GM15510 (cell line): ENCODE data around the gene WDFY4.

Experiments used
- POLR2A ChIP-seq: IDR thresholded peaks from 3 replicates; pipeline ENCODE4 v1.6.1; 2011; ENCODE audit warnings: borderline replicate concordance; ENCODE audit not compliant: insufficient read length; ENCODE audit errors: extremely low read depth

WDFY4 gene

DNA sequence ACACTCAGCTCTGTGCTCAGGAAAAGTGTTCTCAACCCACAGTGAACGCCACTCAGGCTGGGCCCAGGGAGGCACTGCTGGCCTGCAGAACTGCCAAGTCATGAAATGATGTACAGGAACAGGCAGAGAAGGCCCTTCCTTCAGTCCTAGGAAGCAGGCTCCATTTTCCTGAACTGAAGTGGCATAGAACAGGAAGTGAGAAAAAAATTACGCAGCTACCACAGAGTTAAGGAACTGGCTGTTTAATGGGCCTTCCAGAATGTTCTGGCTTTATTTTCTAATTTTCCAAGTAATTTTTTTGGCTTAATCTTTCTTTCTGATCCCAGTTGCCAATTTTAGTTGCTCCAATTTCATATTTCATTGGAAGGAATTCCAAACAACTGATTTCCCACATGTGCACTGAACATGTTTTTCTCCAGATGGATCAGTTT, 215.7 kb downstream of the WDFY4 start:
- no peak for TF ChIP-seq POLR2A

DNA sequence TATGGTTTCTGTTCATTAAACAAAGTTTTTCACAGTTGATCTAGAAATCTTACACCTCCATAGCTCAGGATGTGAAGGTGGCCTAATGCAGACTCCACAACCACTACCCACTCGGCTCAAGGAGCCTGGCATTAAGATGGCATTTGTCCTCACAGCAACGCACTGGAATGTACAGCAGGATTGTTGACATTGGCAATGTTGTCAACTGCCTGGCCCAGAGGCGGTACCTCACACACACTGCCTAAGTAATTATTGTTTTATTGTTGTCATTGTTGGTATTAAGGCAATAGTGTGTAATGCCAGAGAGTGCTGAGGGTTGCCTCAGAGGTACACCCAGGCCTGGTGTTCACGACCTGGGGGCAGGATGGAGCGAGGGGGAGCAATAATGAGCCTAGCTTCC, 216.6 kb downstream of the WDFY4 start:
- no peak for TF ChIP-seq POLR2A

DNA sequence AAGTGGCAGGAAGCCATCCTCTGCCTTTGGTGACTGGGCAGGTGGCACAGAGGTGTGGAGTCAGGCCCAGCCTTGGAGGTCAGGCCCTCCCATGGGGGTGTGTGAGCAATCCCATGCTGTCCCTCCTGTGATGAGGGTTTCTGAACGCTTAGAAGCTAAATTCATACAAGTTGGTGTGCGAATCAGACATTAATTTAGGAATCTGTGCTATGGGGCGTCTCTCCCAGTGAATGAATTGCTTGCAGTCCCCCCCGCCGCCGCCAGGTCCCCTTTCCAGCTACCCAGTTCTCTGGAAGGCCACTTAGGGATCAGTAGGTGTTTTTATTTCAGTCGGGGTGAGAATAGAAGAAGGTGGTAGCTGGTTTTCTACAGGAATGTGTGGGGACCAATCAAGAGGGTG, 217.4 kb downstream of the WDFY4 start:
- no peak for TF ChIP-seq POLR2A

DNA sequence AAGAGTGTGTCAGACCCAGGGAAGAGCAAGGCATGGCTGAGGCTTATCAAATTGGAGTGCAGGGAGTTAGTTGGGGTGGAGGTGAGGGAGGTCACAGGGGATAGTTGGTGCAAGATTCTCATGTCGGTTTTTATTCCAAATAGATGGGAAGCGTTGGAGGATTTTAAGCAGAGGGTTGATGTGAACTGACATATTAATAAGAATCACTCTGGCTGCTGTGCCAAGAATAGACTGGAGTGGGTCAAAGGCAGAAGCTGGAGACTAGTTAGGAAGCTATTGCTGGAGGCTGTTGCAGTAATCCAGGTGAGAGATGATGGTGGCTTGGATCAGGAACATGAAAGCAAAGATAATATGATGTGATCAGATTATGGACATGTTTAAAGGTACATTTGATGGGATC, 218.5 kb downstream of the WDFY4 start:
- no peak for TF ChIP-seq POLR2A

DNA sequence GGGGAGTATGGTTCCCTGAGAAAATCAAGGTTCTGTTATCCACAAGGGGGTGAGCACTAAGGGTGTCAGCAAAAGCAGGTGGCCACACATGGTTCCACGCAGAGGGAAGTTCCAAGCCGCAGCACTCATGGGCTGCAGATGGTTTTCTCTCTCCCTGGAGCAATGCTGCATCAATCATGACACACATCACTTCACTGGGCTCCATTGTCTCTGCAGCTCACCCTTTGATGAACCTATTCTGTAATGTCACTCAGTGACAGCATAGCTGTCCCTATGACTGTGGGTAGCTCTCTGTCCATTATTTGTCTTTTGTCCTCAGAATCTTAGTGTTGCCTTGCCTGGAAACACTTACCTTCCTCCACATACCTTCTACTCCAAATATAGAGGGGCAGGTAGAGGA, 220.2 kb downstream of the WDFY4 start:
- no peak for TF ChIP-seq POLR2A

DNA sequence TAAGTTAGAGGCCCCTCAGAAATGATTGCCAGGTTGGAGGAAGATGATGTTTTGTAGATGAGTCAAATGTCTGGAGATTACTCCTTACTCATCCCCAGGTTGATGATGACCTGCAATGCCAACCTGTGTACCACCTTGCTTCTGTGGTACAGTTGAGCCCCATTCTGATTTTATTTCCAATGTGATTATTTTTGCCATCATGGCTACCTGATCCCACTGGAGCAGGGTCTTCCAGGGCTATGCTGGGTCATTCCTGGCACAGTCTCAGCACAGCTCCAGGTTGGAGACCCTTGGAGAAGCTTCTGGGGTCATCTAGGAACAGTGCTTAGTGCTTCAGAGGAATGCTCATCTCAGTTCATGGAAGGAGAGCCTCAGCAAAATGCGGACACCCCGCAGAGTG, 220.6 kb downstream of the WDFY4 start:
- TF ChIP-seq POLR2A: no peak

DNA sequence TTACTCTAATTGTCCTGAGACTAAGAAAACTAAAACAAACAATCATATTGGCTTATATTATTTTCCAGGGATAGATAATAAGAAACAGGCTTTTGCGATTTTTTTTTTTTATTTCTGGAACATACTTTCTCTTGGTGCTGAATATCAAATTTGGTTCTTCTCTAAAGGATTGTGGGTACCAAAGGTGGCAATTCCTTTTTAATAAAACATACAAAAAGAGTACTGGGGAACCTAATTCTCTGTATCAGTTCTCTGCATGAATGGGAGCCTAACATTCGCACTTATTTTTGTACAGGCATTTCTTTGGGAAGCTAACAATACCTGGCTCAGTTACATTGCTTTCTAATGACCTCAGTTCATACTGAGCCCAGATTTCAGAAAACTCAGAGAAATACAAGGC, 222.2 kb downstream of the WDFY4 start:
- no peak for TF ChIP-seq POLR2A

DNA sequence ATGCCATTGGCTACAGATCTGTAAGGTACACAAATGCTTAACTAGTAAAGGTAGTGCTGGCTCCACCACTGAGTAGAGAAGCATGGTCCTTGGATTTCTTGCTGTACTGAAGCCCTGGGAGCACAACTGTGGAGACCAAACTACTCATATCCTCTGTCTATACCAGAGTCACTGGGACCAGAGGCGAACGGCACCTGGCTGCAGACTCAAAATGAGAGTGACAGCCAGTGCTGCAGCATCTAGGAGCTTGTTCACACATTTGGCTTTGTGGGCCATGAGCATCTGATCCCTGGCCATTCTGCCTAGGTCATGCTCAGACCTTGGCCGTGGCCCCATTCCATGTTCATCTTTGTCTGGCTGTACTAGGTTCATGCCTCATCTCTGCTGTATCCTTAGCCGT, 223.1 kb downstream of the WDFY4 start:
- no peak for TF ChIP-seq POLR2A

DNA sequence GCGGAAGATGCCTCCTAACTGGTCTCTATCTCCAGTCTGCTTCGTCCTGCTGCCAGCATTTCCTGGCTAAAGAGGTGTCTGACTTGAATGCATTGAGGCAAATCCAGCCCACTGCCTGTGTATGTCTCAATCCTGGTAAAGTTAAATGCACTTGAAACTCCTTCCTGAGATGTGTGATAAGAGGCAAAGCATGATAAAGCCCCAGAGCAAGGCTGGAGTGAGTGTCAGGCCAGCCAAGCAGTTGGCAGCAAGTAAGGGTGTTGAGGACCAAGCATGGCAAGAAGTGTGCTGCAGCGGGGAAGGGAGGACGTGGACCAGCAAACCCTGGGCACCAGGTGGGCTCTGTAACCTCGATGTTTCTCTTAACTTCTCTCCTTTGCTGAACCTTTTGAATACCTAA, 225.9 kb downstream of the WDFY4 start:
- no peak for TF ChIP-seq POLR2A

DNA sequence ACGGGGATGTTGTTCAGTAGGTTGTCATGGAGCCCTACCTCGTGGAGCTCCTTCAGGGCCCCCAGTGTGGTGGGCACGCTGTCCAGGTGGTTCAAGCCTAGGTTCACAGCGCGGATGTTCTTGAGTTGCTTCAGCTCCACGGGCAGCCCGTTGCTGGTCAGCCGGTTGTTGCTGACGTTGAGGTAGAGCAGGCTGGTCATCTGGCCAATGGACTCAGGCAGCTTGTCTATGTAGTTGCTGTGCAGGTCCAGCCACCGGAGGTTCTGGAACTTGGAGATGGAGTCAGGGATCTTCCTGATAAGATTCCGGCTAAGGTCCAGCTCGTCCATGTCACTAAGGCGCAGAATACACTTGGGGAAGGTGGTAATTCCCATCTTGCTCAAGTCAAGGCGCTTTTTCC, 229.0 kb downstream of the WDFY4 start:
- no peak for TF ChIP-seq POLR2A

DNA sequence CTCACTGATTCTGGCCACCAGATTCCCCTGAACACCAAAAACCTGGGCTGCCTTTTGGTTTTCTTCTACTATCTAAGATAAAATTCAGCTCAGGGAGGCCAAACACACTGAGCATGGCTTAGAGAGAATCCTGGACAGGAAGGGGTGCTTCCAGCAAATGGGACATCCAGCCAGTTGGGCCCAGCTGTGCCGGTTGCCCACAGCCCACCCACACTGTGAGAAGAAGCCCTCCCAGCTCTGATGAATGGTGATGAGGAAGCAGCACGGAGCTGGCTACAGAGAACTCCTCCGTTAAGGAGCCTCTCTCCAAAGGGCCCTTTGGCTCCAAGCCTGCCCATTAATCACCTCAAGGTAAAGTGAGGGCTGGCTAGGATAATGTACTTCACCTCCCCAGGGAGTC, 239.1 kb downstream of the WDFY4 start:
- TF ChIP-seq POLR2A: no peak

DNA sequence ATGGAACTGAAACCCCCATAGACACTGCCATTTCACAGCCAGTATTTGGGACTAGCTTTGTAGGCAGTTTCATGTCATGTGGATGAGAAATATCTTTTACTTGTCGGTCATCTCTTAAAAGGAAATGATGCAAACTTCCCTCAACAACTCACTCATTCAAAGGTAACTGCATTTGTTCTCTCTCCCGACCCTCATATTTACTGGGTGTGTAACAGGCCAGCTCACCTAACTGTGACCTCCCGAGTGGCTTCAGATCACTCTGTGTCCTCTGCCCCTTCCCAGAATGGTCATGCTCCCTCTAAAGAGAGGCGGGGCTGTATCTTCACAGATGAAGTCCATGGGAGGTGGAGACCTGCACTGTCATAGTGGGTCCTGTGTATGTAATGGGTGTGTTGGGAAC, 240.3 kb downstream of the WDFY4 start:
- TF ChIP-seq POLR2A: no peak

DNA sequence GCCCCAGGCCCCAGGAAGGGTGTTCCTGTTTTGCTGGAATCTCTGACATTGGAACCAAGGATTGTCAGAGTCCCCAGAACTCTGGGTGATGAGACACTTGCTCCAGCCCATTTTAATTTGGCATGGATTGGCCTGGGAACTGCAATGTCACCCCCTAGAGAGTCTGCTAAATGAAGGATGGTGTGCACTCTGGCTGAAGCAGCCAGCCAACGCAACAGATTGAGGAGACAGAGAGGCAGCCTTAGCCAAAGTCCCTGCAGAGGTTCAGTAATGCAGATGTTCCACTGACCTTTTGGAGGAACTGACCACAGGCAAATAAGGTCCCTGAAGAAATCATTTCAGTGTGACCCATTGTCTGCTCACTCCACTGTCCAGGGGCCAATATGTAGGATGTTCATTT, 241.6 kb downstream of the WDFY4 start:
- TF ChIP-seq POLR2A: no peak

DNA sequence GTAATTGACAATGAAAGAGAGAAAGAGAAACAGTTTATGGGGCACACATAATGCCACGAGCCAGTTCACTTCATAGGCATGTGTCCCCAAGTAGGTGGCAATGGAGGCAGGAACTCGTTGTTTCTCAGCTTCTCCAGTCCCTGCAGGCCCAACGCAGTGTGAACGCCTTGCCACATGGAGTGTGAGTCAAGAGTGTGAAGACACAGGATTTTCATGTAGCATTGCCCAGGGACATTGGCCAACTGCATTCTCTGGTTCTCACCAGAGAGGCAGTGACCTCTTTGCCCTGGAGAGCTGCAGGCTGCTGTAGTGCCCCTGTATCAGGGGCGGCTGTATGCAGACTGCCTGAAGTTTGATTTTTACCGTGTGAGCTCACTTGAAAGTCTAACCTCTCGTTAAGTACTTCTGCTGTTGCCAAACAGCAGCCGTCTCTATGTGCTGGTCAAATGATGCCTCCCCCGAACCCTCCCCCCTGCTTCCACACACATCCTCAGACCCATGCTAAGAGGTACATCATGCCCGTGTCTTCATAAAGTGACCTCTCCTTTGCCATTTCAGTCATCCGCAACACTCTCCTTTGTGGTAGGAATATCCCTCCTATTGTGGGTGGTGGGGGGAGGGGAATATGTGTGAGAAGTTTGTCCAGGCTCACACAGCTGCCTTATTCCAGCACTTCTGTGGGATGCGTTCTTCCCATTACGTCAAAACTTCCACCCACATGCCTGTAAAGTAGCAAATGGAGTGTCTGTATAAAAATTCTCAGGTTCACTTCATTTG, 242.3 kb downstream of the WDFY4 start:
- TF ChIP-seq POLR2A: no peak

DNA sequence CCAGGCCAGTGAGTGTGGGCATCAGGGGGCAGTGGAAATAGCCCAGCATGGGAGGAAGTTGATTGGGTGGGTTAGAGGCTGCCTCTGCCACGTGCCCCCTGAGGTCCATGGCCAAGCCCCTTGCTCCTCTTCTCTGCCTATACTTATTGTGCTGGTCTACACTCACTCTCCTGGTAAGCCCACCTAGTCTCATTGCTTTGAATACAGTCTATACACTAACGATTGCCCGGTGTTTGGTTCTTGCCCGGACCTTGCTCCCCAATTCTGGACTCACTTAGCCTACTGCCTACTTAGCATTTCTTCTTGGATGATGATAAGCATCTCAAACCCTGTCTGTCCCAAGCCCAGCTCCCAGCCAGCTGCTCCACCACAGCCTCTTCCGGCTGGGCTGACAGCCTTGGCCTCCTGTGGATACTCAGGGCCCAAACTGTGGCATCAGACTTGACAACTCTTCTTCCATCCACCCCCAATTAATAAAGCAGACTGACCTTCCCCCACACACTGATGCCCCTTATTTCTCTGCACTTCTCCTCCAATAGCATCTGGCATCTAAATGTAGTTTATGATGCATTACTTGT, 244.8 kb downstream of the WDFY4 start:
- TF ChIP-seq POLR2A: no peak

DNA sequence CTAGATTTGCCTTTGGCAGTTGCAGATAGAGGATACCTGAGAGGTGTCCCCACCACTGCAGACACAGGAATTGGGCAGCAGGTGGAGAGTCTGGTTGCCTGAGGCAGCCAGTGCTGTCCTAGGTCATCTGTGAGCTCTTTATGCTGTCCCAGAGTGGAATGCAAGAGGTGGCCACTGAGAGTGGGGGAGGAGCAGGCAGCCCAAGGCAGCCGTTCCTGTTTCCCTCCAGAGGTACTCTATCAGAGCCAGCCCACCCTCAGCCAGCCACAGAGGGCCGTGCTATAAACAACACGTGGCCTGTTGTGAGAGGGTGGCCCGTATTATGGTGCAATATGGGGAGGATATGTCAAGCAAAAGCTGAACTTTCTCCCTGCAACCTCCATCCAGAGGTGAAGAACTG, 246.5 kb downstream of the WDFY4 start:
- no peak for TF ChIP-seq POLR2A

DNA sequence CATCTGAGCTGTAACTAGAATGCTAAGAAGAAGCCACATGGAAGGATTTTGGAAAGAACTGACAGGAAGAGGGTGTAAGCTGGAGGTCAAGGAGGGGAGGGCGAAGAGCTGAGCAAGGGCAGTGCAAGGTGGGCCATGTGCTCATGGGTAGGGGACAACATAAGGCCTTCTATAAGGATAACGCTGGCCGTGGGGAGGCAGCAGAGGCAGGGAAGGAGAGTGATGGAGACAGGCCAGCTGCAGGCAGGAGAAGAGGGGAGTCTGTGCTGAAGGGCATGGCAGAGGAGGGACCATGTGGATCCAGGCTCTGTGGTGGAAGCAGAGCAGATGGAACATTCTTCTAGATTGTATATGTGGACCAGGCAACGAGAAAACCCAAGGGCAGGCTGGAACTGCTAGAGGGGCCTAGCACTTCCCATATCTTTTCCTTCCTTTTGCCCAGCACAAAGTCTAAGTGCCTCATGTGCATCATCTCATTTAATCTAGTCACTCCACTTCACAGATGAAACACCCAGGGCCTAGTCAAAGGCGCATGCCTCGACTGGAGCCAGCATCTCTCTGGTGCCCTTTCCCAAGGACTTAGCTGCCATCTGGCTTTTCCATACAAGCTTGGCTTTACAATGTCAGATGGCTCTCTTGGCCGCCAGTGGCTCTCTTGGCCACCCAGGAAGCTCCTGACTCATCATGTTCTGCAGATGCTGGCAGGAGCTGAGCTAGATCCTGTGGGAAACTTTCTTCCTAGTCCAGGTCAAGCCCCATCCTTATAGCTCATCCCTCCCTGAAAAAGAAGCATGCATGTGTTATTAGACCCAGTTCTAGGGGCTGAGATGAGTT, 248.4 kb downstream of the WDFY4 start:
- no peak for TF ChIP-seq POLR2A
